HG03378 (cell line): Measurements from ENCODE around the gene DISP2.
A peak's percentile ranks its signal among the peaks of the same experiment; 100 is the strongest.

Experiments used
- ATAC-seq: cut with Tn5 transposase; IDR thresholded peaks from one replicate; pipeline ENCODE4 v1.9.1; 2021; ENCODE audit warnings: mild to moderate bottlenecking, moderate library complexity; ENCODE audit not compliant: unreplicated experiment

DISP2 gene

GRCh38 chr15:40382580-40383456, 24.8 kb downstream of the DISP2 start, which contains the start of gene KNSTRN:
Gene KNSTRN (plus strand): TSS chr15:40382721. CDS start chr15:40382836, 115 bp downstream.
- ATAC-seq, result peak; percentile 92

GRCh38 chr15:40386480-40386879, 28.5 kb downstream of the DISP2 start:
- ATAC-seq, result no peak

- ATAC-seq, result no peak
These were observed 31.2 kb downstream of the DISP2 start for GRCh38 chr15:40388941-40389823.

GRCh38 chr15:40389824-40390595, 32.0 kb downstream of the DISP2 start:
- ATAC-seq, result no peak

- ATAC-seq, result no peak
These were observed 35.2 kb downstream of the DISP2 start for GRCh38 chr15:40392986-40393948.

GRCh38 chr15:40397688-40398412, 39.8 kb downstream of the DISP2 start:
- ATAC-seq, result no peak

- peak; percentile 70 for ATAC-seq
These were observed 40.4 kb downstream of the DISP2 start for GRCh38 chr15:40398413-40398873.

GRCh38 chr15:40399370-40399769, 41.4 kb downstream of the DISP2 start:
- ATAC-seq, result no peak

- ATAC-seq, result peak; percentile 79
These were observed 47.7 kb downstream of the DISP2 start, which contains the start of gene IVD for GRCh38 chr15:40405501-40406381. Gene IVD (plus strand): TSS chr15:40405795. CDS start chr15:40405828, 33 bp downstream.

- peak; percentile 61 for ATAC-seq
These were observed 49.4 kb downstream of the DISP2 start for GRCh38 chr15:40407330-40407990.

GRCh38 chr15:40409366-40409765, 51.3 kb downstream of the DISP2 start:
- no peak for ATAC-seq

GRCh38 chr15:40410476-40410875, 52.5 kb downstream of the DISP2 start:
- no peak for ATAC-seq

- no peak for ATAC-seq
These were observed 54.2 kb downstream of the DISP2 start for GRCh38 chr15:40412095-40412759.

GRCh38 chr15:40413036-40413435, 55.0 kb downstream of the DISP2 start:
- ATAC-seq, result no peak

GRCh38 chr15:40414816-40415215, 56.8 kb downstream of the DISP2 start:
- no peak for ATAC-seq

- ATAC-seq, result no peak
These were observed 57.2 kb downstream of the DISP2 start for GRCh38 chr15:40415226-40415625.

GRCh38 chr15:40416056-40416455, 58.0 kb downstream of the DISP2 start:
- ATAC-seq, result no peak
